Measurements from ENCODE around the gene PARD3. TPM values are rescaled to one million over a fixed set of nuclear protein-coding genes. Genes with fewer than 3 reads are reported as not detected.

Gene PARD3
- total RNA-seq, 1 donor from 2014 or later: 22.9 TPM

GRCh38 chr10:34547695-34548094 lies 267.4 kb downstream of the PARD3 start:
- H3K27me3 Mint-ChIP-seq (ENCODE audit: unreplicated experiment): no peaks in the 10 kb centered on the region
- H3K27ac Mint-ChIP-seq (ENCODE audit: unreplicated experiment): peak overlapping the region; percentile 0
- peaks cover 16% of the 10 kb centered on the region for H3K4me1 Mint-ChIP-seq (ENCODE audit: low read depth, unreplicated experiment)
- no peak overlapping the region for H3K4me3 Mint-ChIP-seq (ENCODE audit: unreplicated experiment)
- TF ChIP-seq CTCF (IDR thresholded peaks at IDR 0.05; ENCODE audit: partially characterized antibody, unreplicated experiment): no peak
- H3K9me3 Mint-ChIP-seq (ENCODE audit: unreplicated experiment): no peaks in the 10 kb centered on the region
- H3K36me3 Mint-ChIP-seq (ENCODE audit: unreplicated experiment): no peaks in the 10 kb centered on the region
- no peak for DNase-seq

- peak overlapping the region; percentile 6 for H3K4me3 Mint-ChIP-seq (ENCODE audit: unreplicated experiment)
- no peaks in the 10 kb centered on the region for H3K9me3 Mint-ChIP-seq (ENCODE audit: unreplicated experiment)
- no peak for TF ChIP-seq CTCF (IDR thresholded peaks at IDR 0.05; ENCODE audit: partially characterized antibody, unreplicated experiment)
- H3K4me1 Mint-ChIP-seq (ENCODE audit: low read depth, unreplicated experiment): peaks cover 16% of the 10 kb centered on the region
- no peaks in the 10 kb centered on the region for H3K36me3 Mint-ChIP-seq (ENCODE audit: unreplicated experiment)
- H3K27ac Mint-ChIP-seq (ENCODE audit: unreplicated experiment): peak overlapping the region; percentile 0
- DNase-seq: no peak
- H3K27me3 Mint-ChIP-seq (ENCODE audit: unreplicated experiment): no peaks in the 10 kb centered on the region
These were observed 267.8 kb downstream of the PARD3 start for GRCh38 chr10:34547291-34547690.

- Mint-ChIP-seq H3K4me1 (ENCODE audit: low read depth, unreplicated experiment) (peaks cover 25% of the 10 kb centered on the region), H3K27me3 (ENCODE audit: unreplicated experiment) (no peaks in the 10 kb centered on the region), H3K27ac (ENCODE audit: unreplicated experiment) (no peak overlapping the region), H3K36me3 (ENCODE audit: unreplicated experiment) (no peaks in the 10 kb centered on the region), H3K9me3 (ENCODE audit: unreplicated experiment) (no peaks in the 10 kb centered on the region), H3K4me3 (ENCODE audit: unreplicated experiment) (no peak overlapping the region)
- no peak for TF ChIP-seq CTCF (IDR thresholded peaks at IDR 0.05; ENCODE audit: partially characterized antibody, unreplicated experiment)
- DNase-seq: no peak
These were observed 270.7 kb downstream of the PARD3 start for GRCh38 chr10:34544400-34544799.

GRCh38 chr10:34543716-34544115 lies 271.4 kb downstream of the PARD3 start:
- Mint-ChIP-seq H3K36me3 (ENCODE audit: unreplicated experiment) (no peaks in the 10 kb centered on the region), H3K4me1 (ENCODE audit: low read depth, unreplicated experiment) (peaks cover 25% of the 10 kb centered on the region), H3K9me3 (ENCODE audit: unreplicated experiment) (no peaks in the 10 kb centered on the region), H3K27ac (ENCODE audit: unreplicated experiment) (no peak overlapping the region), H3K4me3 (ENCODE audit: unreplicated experiment) (no peak overlapping the region), H3K27me3 (ENCODE audit: unreplicated experiment) (no peaks in the 10 kb centered on the region)
- no peak for TF ChIP-seq CTCF (IDR thresholded peaks at IDR 0.05; ENCODE audit: partially characterized antibody, unreplicated experiment)
- no peak for DNase-seq

GRCh38 chr10:34540492-34540891 lies 274.6 kb downstream of the PARD3 start:
- no peak for DNase-seq
- H3K4me1 Mint-ChIP-seq (ENCODE audit: low read depth, unreplicated experiment): peaks cover 18% of the 10 kb centered on the region
- H3K27me3 Mint-ChIP-seq (ENCODE audit: unreplicated experiment): no peaks in the 10 kb centered on the region
- TF ChIP-seq CTCF (IDR thresholded peaks at IDR 0.05; ENCODE audit: partially characterized antibody, unreplicated experiment): no peak
- no peaks in the 10 kb centered on the region for H3K36me3 Mint-ChIP-seq (ENCODE audit: unreplicated experiment)
- no peaks in the 10 kb centered on the region for H3K9me3 Mint-ChIP-seq (ENCODE audit: unreplicated experiment)
- H3K27ac Mint-ChIP-seq (ENCODE audit: unreplicated experiment): no peak overlapping the region
- no peak overlapping the region for H3K4me3 Mint-ChIP-seq (ENCODE audit: unreplicated experiment)
